H1 (cell line): ENCODE results near the gene SNRNP200. TPM values are rescaled to one million over a fixed set of nuclear protein-coding genes. Genes with fewer than 3 reads are reported as not detected.

Source experiments
- CTCF ChIA-PET: fragments of 300-600 bp; sonication (Branson Sonifier 250); formaldehyde crosslinking; loops from one replicate; lab custom pipeline; 2021; ENCODE audit not compliant: partially characterized antibody; lab: Charles Lee
- POLR2A ChIA-PET: fragments of 300-600 bp; sonication (Branson Sonifier 250); formaldehyde crosslinking; loops from one replicate; lab custom pipeline; 2021; ENCODE audit warnings: inconsistent platforms; ENCODE audit not compliant: partially characterized antibody; lab: Charles Lee
- DNase-seq, 2 experiments: peaks; one replicate each; pipeline versions ENCODE4 v3.0.0 to v3.0.0-alpha.2; 2010 to 2022; ENCODE audit warnings: low spot score in 2 of 2, low read depth in 1 of 2, mixed read lengths in 1 of 2
- FAIRE-seq: peaks from 2 replicates; lab custom pipeline; 2011; peaks lifted over from hg19 to GRCh38; lab: Jason Lieb, UNC
- H2AFZ ChIP-seq: 2 replicates; pipeline ENCODE4 v1.8.1; 2012; ENCODE audit warnings: low read length, inconsistent platforms
- H2AK5ac ChIP-seq: 2 replicates; pipeline ENCODE4 v1.6.1; 2013; ENCODE audit warnings: low read depth, low read length
- H2BK120ac ChIP-seq: replicated peaks from 2 replicates; pipeline ENCODE3; 2013; ENCODE audit warnings: low read depth, low read length, inconsistent platforms
- H2BK12ac ChIP-seq: 2 replicates; pipeline ENCODE4 v1.6.1; 2013; ENCODE audit warnings: low read depth, low read length
- H2BK15ac ChIP-seq: 2 replicates; pipeline ENCODE4 v1.6.1; 2013; ENCODE audit warnings: low read length
- H2BK20ac ChIP-seq: 2 replicates; pipeline ENCODE4 v1.6.1; 2013; ENCODE audit warnings: low read length
- H2BK5ac ChIP-seq: 2 replicates; pipeline ENCODE4 v1.6.1; 2013; ENCODE audit warnings: low read depth, low read length
- H3K14ac ChIP-seq: 2 replicates; pipeline ENCODE4 v1.6.1; 2013; ENCODE audit warnings: inconsistent platforms; ENCODE audit not compliant: insufficient read length
- H3K18ac ChIP-seq: 2 replicates; pipeline ENCODE4 v1.6.1; 2013; ENCODE audit warnings: low read length; ENCODE audit errors: extremely low read depth
- H3K23ac ChIP-seq: 2 replicates; pipeline ENCODE4 v1.6.1; 2013; ENCODE audit warnings: inconsistent platforms; ENCODE audit not compliant: insufficient read length
- H3K23me2 ChIP-seq: 2 replicates; pipeline ENCODE4 v1.6.1; 2013; ENCODE audit warnings: low read depth, low read length
- H3K27ac ChIP-seq: 2 replicates; pipeline ENCODE4 v1.6.1; 2011; ENCODE audit warnings: low read depth, low read length, inconsistent platforms
- H3K27me3 ChIP-seq, 4 experiments: replicated peaks in 1 of 4; 1 replicate in 1 of 4; 2 replicates in 3 of 4; pipeline versions ENCODE4 v1.6.1 to v1.8.1; 2011 to 2013; ENCODE audit warnings: low read length in 3 of 4, mild to moderate bottlenecking in 3 of 4, inconsistent platforms in 2 of 4, mixed read lengths in 2 of 4, moderate library complexity in 1 of 4; ENCODE audit not compliant: control insufficient read depth in 3 of 4, insufficient read depth in 3 of 4; ENCODE audit errors: extremely low read depth in 1 of 4
- H3K36me3 ChIP-seq, 4 experiments: 2 replicates each; pipeline versions ENCODE4 v1.6.1 to v1.8.1; 2011 to 2013; ENCODE audit warnings: mild to moderate bottlenecking in 4 of 4, low read length in 3 of 4, moderate library complexity in 2 of 4, control low read depth in 1 of 4, inconsistent platforms in 1 of 4; ENCODE audit not compliant: insufficient read depth in 4 of 4, control insufficient read depth in 2 of 4
- H3K4ac ChIP-seq: replicated peaks from 2 replicates; pipeline ENCODE3; 2013; ENCODE audit warnings: low read length, low read depth, mixed read lengths, inconsistent platforms; ENCODE audit not compliant: insufficient read length
- H3K4me1 ChIP-seq, 4 experiments: replicated peaks in 1 of 4; 1 replicate in 1 of 4; 2 replicates in 3 of 4; pipeline versions ENCODE4 v1.6.1 to v1.8.1; 2011 to 2013; ENCODE audit warnings: low read length in 3 of 4, inconsistent platforms in 2 of 4, mixed read lengths in 1 of 4; ENCODE audit not compliant: insufficient read depth in 4 of 4, control insufficient read depth in 3 of 4
- H3K4me2 ChIP-seq, 2 experiments: 2 replicates each; pipeline versions ENCODE4 v1.6.1 to v1.8.1; 2011 to 2013; ENCODE audit warnings: low read depth in 2 of 2, low read length in 2 of 2, control low read depth in 1 of 2, inconsistent platforms in 1 of 2, mild to moderate bottlenecking in 1 of 2; ENCODE audit not compliant: insufficient read depth in 1 of 2
- H3K4me3 ChIP-seq, 4 experiments: fragments of 200-600, 300-600 bp in 1 of 4; sonication (generic), shearing (Covaris generic), sonication (Bioruptor Twin) in 1 of 4; 2 replicates each; pipeline versions ENCODE4 v1.5.1 to v1.8.1; 2011 to 2016; ENCODE audit warnings: low read length in 4 of 4, low read depth in 3 of 4, control low read depth in 2 of 4, inconsistent platforms in 2 of 4, mild to moderate bottlenecking in 2 of 4, mixed read lengths in 1 of 4, moderate library complexity in 1 of 4; ENCODE audit not compliant: insufficient read depth in 2 of 4; ENCODE audit errors: extremely low read depth in 1 of 4
- H3K56ac ChIP-seq: replicated peaks from 2 replicates; pipeline ENCODE3; 2013; ENCODE audit warnings: low read depth, mild to moderate bottlenecking, mixed read lengths, low read length, inconsistent platforms; ENCODE audit not compliant: insufficient read length
- H3K79me1 ChIP-seq: 2 replicates; pipeline ENCODE4 v1.6.1; 2013; ENCODE audit warnings: low read depth, low read length, control low read depth
- H3K79me2 ChIP-seq, 2 experiments: 2 replicates each; pipeline versions ENCODE4 v1.6.1 to v1.8.1; 2012 to 2013; ENCODE audit warnings: low read length in 2 of 2, mild to moderate bottlenecking in 2 of 2, inconsistent platforms in 1 of 2; ENCODE audit not compliant: insufficient read depth in 2 of 2, control insufficient read depth in 1 of 2
- H3K9ac ChIP-seq, 4 experiments: replicated peaks in 1 of 4; 1 replicate in 1 of 4; 2 replicates in 3 of 4; pipeline versions ENCODE4 v1.6.1 to v1.8.1; 2011 to 2013; ENCODE audit warnings: low read depth in 3 of 4, low read length in 3 of 4, control low read depth in 2 of 4, mild to moderate bottlenecking in 2 of 4, moderate library complexity in 2 of 4, inconsistent platforms in 1 of 4; ENCODE audit errors: extremely low read depth in 1 of 4
- H3K9me3 ChIP-seq, 2 experiments: 2 replicates each; pipeline versions ENCODE4 v1.6.1 to v1.8.1; 2012 to 2013; ENCODE audit warnings: mild to moderate bottlenecking in 2 of 2, moderate library complexity in 2 of 2, control low read depth in 1 of 2, inconsistent platforms in 1 of 2, low read depth in 1 of 2, low read length in 1 of 2, mixed read lengths in 1 of 2; ENCODE audit not compliant: insufficient read depth in 2 of 2
- H4K20me1 ChIP-seq, 2 experiments: replicated peaks in 1 of 2; 2 replicates each; pipeline versions ENCODE3 to v1.8.1; 2011 to 2013; ENCODE audit warnings: inconsistent platforms in 2 of 2, low read length in 2 of 2, mild to moderate bottlenecking in 1 of 2; ENCODE audit not compliant: insufficient read depth in 2 of 2, control insufficient read depth in 1 of 2
- H4K5ac ChIP-seq: 2 replicates; pipeline ENCODE4 v1.6.1; 2013; ENCODE audit warnings: low read length, low read depth, mixed read lengths, inconsistent platforms; ENCODE audit not compliant: insufficient read length
- H4K8ac ChIP-seq: 2 replicates; pipeline ENCODE4 v1.8.0; 2013; ENCODE audit warnings: mild to moderate bottlenecking, moderate library complexity, low read length, inconsistent platforms; ENCODE audit not compliant: insufficient read depth; ENCODE audit errors: extremely low read depth
- H4K91ac ChIP-seq: replicated peaks from 2 replicates; pipeline ENCODE3; 2013; ENCODE audit warnings: low read length, mixed read lengths, inconsistent platforms; ENCODE audit not compliant: insufficient read length
- ATF3 ChIP-seq: IDR thresholded peaks from 2 replicates; pipeline ENCODE4 v1.6.1; 2011; ENCODE audit warnings: low read depth, mild to moderate bottlenecking, low read length; ENCODE audit not compliant: insufficient read depth
- BACH1 ChIP-seq: IDR thresholded peaks from 2 replicates; pipeline ENCODE4 v1.6.1; 2012; ENCODE audit warnings: low read length, improper control_type of control experiment
- CHD1 ChIP-seq: IDR thresholded peaks from 2 replicates; pipeline ENCODE4 v1.6.1; 2012; ENCODE audit warnings: low read depth, low read length, improper control_type of control experiment
- CHD2 ChIP-seq: IDR thresholded peaks from 2 replicates; pipeline ENCODE4 v1.6.1; 2012; ENCODE audit warnings: low read length, improper control_type of control experiment
- EP300 ChIP-seq, 2 experiments: IDR thresholded peaks; 1 replicate in 1 of 2; 2 replicates in 1 of 2; pipeline ENCODE4 v1.6.1; 2011 to 2012; ENCODE audit warnings: low read depth in 2 of 2, low read length in 2 of 2, mild to moderate bottlenecking in 2 of 2, borderline replicate concordance in 1 of 2, inconsistent platforms in 1 of 2, moderate library complexity in 1 of 2
- POLR2AphosphoS5 ChIP-seq: IDR thresholded peaks from 2 replicates; pipeline ENCODE4 v1.6.1; 2011; ENCODE audit warnings: low read depth, low read length
- POU5F1 ChIP-seq: IDR thresholded peaks from 2 replicates; pipeline ENCODE4 v1.6.1; 2011; ENCODE audit warnings: low read depth, mild to moderate bottlenecking, low read length, moderate library complexity
- RAD21 ChIP-seq, 2 experiments: IDR thresholded peaks in 1 of 2; conservative IDR thresholded peaks in 1 of 2; 2 replicates each; pipeline ENCODE4 v1.6.1; 2011; ENCODE audit warnings: low read depth in 2 of 2, low read length in 2 of 2, improper control_type of control experiment in 1 of 2, inconsistent platforms in 1 of 2, mild to moderate bottlenecking in 1 of 2, moderate library complexity in 1 of 2
- RBBP5 ChIP-seq: IDR thresholded peaks from 2 replicates; pipeline ENCODE4 v1.7.1; 2012; ENCODE audit warnings: low read depth, mild to moderate bottlenecking, inconsistent platforms, low read length, moderate library complexity, borderline replicate concordance
- SIX5 ChIP-seq: IDR thresholded peaks from 2 replicates; pipeline ENCODE4 v1.6.1; 2011; ENCODE audit warnings: mild to moderate bottlenecking, low read depth, low read length
- SP2 ChIP-seq: IDR thresholded peaks from 2 replicates; pipeline ENCODE4 v1.6.1; 2012; ENCODE audit warnings: mild to moderate bottlenecking, low read length, inconsistent platforms
- TBP ChIP-seq: IDR thresholded peaks from 2 replicates; pipeline ENCODE4 v1.6.1; 2011; ENCODE audit warnings: low read depth, low read length, improper control_type of control experiment
- WGBS, 2 experiments: shearing (Covaris generic) in 1 of 2; methylation state at CpG; one replicate each; pipeline versions ENCODE4 v1.1.6 to v1.1.7; 2013 to 2015; ENCODE audit warnings: low lambda C conversion rate in 2 of 2, mixed read lengths in 2 of 2, inconsistent platforms in 1 of 2, low coverage in 1 of 2, missing lambda C conversion rate in 1 of 2; ENCODE audit not compliant: insufficient replicate concordance in 2 of 2, insufficient coverage in 1 of 2, insufficient read length in 1 of 2; ENCODE audit errors: extremely low coverage in 1 of 2, missing lambda C conversion rate in 1 of 2; 5-methylcytosine and 5-hydroxymethylcytosine counted together
- polyA plus RNA-seq, 7 experiments: library from polyadenylated mRNA; depleted of rRNA in 3 of 7; stranded (reverse) in 5 of 7; unstranded in 2 of 7; fragments of >200 nt in 5 of 7; fragments of 200-250 nt in 2 of 7; gene quantifications; 1 replicate in 5 of 7; 2 replicates in 1 of 7; 4 replicates in 1 of 7; pipeline versions ENCODE4 v1.2.1 to v1.2.3, GENCODE V29; 2011 to 2013; ENCODE audit warnings: missing spikeins in 2 of 7, mixed read lengths in 2 of 7
- total RNA-seq: library from RNA; stranded (reverse); fragmentation: NEBNext Ultra II Directional; extraction: Animal tissue kit (Norgen Biotek cat#: 25700); gene quantifications from 2 replicates; pipeline ENCODE4 v1.2.1, GENCODE V29; 2021

SNRNP200 gene
- total and polyA plus RNA-seq, 2 of the 8 experiments (the other 6 are each of a cell fraction or from before 2014, with no cell fraction given) = 190 to 289 TPM

GRCh38 chr2:96253006-96253405, 52.3 kb downstream of the SNRNP200 start:
- H3K4me1 ChIP-seq = no peaks in the 10 kb centered on the region
- no peak overlapping the region for H2BK20ac ChIP-seq
- H2AK5ac ChIP-seq = no peak overlapping the region
- H3K27me3 ChIP-seq = no peaks in the 10 kb centered on the region
- no peak overlapping the region for H2BK120ac ChIP-seq
- H3K4ac ChIP-seq = no peak overlapping the region
- no peak overlapping the region for H4K8ac ChIP-seq
- H3K9me3 ChIP-seq = no peaks in the 10 kb centered on the region
- H4K91ac ChIP-seq = no peak overlapping the region
- FAIRE-seq = no peak
- no peak overlapping the region for H2BK5ac ChIP-seq
- peaks cover 3 to 11% (median 5%) of the 10 kb centered on the region in 4 experiments; a peak in 5 of 8 replicates for H3K36me3 ChIP-seq
- POLR2A ChIA-PET = interaction anchor here (0.8 to 4.3 kb wide), 4 partner anchors 8 to 45 kb away, joined by 3 to 16 read pairs (median 3); no protein-coding TSS in a partner anchor
- no peak overlapping the region for H3K23ac ChIP-seq
- no peak overlapping the region for H3K9ac ChIP-seq
- peaks cover 1 to 3% of the 10 kb centered on the region in 2 experiments for H4K20me1 ChIP-seq
- no peak overlapping the region for H3K27ac ChIP-seq
- no peak overlapping the region for H3K14ac ChIP-seq
- H3K56ac ChIP-seq = no peak overlapping the region
- CTCF ChIA-PET = interaction anchor here (1.5 to 2.6 kb wide), 2 partner anchors 13 to 93 kb away, joined by 3 to 11 read pairs; no protein-coding TSS in a partner anchor
- H4K5ac ChIP-seq = no peak overlapping the region
- no peak overlapping the region for H3K4me3 ChIP-seq
- H3K18ac ChIP-seq = no peak overlapping the region
- H3K79me1 ChIP-seq = peaks cover 2% of the 10 kb centered on the region; the same call in 1 of the 2 replicates
- 93% methylated on average over 7 of the region's 7 CpGs; no CpG with 5 or more reads in 1 of the 2 experiments for WGBS, 2 experiments
- no peak overlapping the region for H2BK12ac ChIP-seq
- no peak overlapping the region for H3K4me2 ChIP-seq
- H2BK15ac ChIP-seq = no peak overlapping the region
- H3K79me2 ChIP-seq = no peaks in the 10 kb centered on the region; a peak in 1 of 4 replicates
- no peak for DNase-seq
- TF ChIP-seq POLR2AphosphoS5 = no peak
- TF ChIP-seq RBBP5 = no peak
- TF ChIP-seq SP2 = no peak
- TF ChIP-seq BACH1 = no peak
- TF ChIP-seq SIX5 = no peak
- no peak for TF ChIP-seq TBP
- TF ChIP-seq POU5F1 = no peak
- TF ChIP-seq EP300 (IDR thresholded peaks at IDR 0.05; ENCODE audit: borderline replicate concordance in 1 of 2, low read depth in 2 of 2, low read length in 2 of 2) = no peak
- no peak for TF ChIP-seq RAD21 (IDR thresholded peaks at IDR 0.05 in 1 of 2, conservative IDR thresholded peaks at IDR 0.05 in 1 of 2; ENCODE audit: low read depth in 2 of 2, low read length in 2 of 2)
- no peak for TF ChIP-seq ATF3
- no peak for TF ChIP-seq CHD2
- TF ChIP-seq CHD1 = no peak
- H2AFZ ChIP-seq = no peak overlapping the region
- H3K23me2 ChIP-seq = no peaks in the 10 kb centered on the region
